ENCODE measurements around the gene CCSER1.

GRCh38 chr4:90198086-90198847 is 71.1 kb downstream of the CCSER1 start:
- TF ChIP-seq POLR2A (IDR thresholded peaks at IDR 0.05; ENCODE audit: control extremely low read depth in 1 of 2, low read depth in 2 of 2, low read length in 2 of 2): no peak
- no peak for TF ChIP-seq CTCF (IDR thresholded peaks at IDR 0.05; ENCODE audit: control extremely low read depth in 1 of 3, insufficient read depth in 1 of 3, low read depth in 1 of 3, low read length in 3 of 3)
- no peak for TF ChIP-seq SUZ12 (IDR thresholded peaks at IDR 0.05; ENCODE audit: low read length)
- TF ChIP-seq EGR1 (IDR thresholded peaks at IDR 0.05; ENCODE audit: borderline replicate concordance, low read depth, low read length): peak; percentile 77; the same call in 1 of the 2 replicates
- no peak for TF ChIP-seq USF2 (IDR thresholded peaks at IDR 0.05; ENCODE audit: low read length)
- no peak for TF ChIP-seq MAFK (IDR thresholded peaks at IDR 0.05; ENCODE audit: low read depth, low read length)
- no peak for TF ChIP-seq EZH2 (IDR thresholded peaks at IDR 0.05; ENCODE audit: low read depth, low read length, severe bottlenecking)
- no peak for TF ChIP-seq RAD21 (IDR thresholded peaks at IDR 0.05 in 1 of 2, conservative IDR thresholded peaks at IDR 0.05 in 1 of 2; ENCODE audit: low read depth in 2 of 2, low read length in 2 of 2)
- TF ChIP-seq CBX5 (IDR thresholded peaks at IDR 0.05; ENCODE audit: low read depth, low read length): no peak
- no peak for TF ChIP-seq BACH1 (IDR thresholded peaks at IDR 0.05; ENCODE audit: low read length)
- no peak for TF ChIP-seq ATF2 (IDR thresholded peaks at IDR 0.05; ENCODE audit: low read length)
- no peak for TF ChIP-seq ZNF274 (IDR thresholded peaks at IDR 0.05; ENCODE audit: borderline replicate concordance, extremely low read depth, low read length)
- no peak for TF ChIP-seq EP300 (IDR thresholded peaks at IDR 0.05; ENCODE audit: borderline replicate concordance in 1 of 2, low read depth in 2 of 2, low read length in 2 of 2)
